ENCODE data around the gene RASGRP1. TPM values are rescaled to one million over a fixed set of nuclear protein-coding genes. Genes with fewer than 3 reads are reported as not detected.

Gene RASGRP1
- total and polyA plus RNA-seq, 7 donors, result 0.01 to 0.27 (median 0.16) TPM; not detected in 1

DNA sequence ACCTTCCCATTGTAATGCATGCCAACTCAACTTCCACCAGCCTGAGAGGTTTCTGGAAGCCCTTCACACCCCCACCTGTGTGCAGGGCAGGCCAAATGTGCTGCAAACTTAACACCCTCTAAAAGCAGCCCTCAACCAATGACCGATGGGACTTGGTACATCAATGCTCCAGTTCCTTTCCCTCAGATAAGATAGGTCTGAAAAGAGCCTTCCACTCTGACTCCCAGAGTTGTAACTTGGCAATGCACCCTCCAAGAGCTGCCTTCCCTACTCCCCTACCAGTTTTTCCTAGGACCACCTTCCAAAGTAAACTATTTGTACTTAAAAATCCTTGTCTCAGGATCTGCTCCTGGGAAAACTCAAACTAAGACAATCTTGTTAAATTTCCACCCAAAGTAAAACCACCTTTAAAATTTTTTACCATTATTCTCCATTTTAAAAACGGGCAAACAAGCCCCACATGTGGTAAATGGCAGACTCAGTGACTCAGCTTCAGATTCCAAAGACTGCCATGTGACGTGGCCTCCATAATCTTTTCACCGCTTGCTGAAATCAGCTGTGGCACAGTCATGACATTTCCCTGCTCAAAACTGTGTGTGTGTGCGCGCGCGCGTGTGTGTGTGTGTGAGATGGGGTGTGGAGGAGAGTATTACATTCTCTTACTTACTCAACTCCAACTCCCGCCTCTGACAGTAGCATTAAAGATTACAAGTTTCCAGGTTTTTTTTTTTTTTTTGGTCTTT is 17.2 kb downstream of the RASGRP1 start:
- H3K27ac ChIP-seq, result no peak overlapping the region
- DNase-seq, result no peak
- no peaks in the 10 kb centered on the region for H3K27me3 ChIP-seq (ENCODE audit: insufficient read depth in 3 of 3, low read length in 2 of 3)
- no peaks in the 10 kb centered on the region for H3K9me3 ChIP-seq
- no peaks in the 10 kb centered on the region for H3K36me3 ChIP-seq (ENCODE audit: insufficient read depth in 1 of 2, low read depth in 1 of 2)
- no peak for ATAC-seq
- 79 to 80% (median 79%) methylated on average over 10 of the region's 10 CpGs for WGBS, 3 donors
- intact Hi-C loops (cut with DNase I), result no loop called here
- no peak overlapping the region for H3K4me3 ChIP-seq
- no peaks in the 10 kb centered on the region for H3K4me1 ChIP-seq
- TF ChIP-seq, protein P1, sequence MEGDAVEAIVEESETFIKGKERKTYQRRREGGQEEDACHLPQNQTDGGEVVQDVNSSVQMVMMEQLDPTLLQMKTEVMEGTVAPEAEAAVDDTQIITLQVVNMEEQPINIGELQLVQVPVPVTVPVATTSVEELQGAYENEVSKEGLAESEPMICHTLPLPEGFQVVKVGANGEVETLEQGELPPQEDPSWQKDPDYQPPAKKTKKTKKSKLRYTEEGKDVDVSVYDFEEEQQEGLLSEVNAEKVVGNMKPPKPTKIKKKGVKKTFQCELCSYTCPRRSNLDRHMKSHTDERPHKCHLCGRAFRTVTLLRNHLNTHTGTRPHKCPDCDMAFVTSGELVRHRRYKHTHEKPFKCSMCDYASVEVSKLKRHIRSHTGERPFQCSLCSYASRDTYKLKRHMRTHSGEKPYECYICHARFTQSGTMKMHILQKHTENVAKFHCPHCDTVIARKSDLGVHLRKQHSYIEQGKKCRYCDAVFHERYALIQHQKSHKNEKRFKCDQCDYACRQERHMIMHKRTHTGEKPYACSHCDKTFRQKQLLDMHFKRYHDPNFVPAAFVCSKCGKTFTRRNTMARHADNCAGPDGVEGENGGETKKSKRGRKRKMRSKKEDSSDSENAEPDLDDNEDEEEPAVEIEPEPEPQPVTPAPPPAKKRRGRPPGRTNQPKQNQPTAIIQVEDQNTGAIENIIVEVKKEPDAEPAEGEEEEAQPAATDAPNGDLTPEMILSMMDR (IDR thresholded peaks at IDR 0.05), result no peak

DNA sequence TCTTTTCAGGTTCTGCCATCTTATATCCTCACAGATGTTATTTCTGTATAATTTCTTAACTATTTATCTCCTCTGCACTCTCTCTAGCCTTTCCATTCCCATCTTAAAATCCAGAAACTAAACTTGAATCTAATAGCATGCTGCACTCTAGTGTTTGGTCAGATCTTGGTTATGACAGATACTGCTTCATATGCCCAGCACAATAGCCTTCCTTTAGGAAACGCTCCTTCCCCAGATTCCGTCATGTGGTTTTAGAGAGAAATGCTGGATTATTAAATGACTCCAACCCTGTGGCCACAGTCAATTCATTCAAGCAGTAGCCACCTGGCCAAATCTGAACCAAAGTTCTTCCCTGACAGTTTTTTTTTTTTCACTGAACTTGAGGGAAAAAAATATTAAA is 19.4 kb downstream of the RASGRP1 start:
- H3K27ac ChIP-seq, result no peak overlapping the region
- intact Hi-C loops (cut with DNase I), result no loop called here
- no peaks in the 10 kb centered on the region for H3K4me1 ChIP-seq
- WGBS, 3 donors, result 48 to 55% (median 51%) methylated on average over 2 of the region's 2 CpGs
- no peak overlapping the region for H3K4me3 ChIP-seq
- TF ChIP-seq, protein P1 (IDR thresholded peaks at IDR 0.05), result no peak
- H3K36me3 ChIP-seq (ENCODE audit: insufficient read depth in 1 of 2, low read depth in 1 of 2), result no peaks in the 10 kb centered on the region
- no peaks in the 10 kb centered on the region for H3K9me3 ChIP-seq
- ATAC-seq (no peak), DNase-seq (no peak)
- H3K27me3 ChIP-seq (ENCODE audit: insufficient read depth in 3 of 3, low read length in 2 of 3), result no peaks in the 10 kb centered on the region

DNA sequence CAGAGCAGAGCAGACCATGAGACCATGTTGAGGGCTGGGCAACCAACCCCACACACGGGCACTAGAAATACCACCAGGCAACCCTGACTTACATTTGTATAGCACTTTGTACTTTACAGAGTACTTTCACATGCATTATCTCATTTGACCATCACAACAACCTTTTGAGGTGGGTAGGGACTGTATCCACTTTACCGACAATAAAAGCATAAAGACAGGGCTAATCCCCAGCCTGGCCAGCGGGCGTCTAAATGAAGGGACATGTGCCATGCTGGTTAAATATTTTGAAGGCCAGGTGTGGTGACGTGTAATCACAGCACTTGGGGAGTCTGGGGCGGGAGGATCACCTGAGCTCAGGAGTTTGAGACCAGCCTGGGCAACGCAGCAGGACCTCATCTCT is 23.6 kb downstream of the RASGRP1 start:
- TF ChIP-seq, protein P1 (IDR thresholded peaks at IDR 0.05), result no peak
- Histone ChIP-seq H3K4me3 (no peak overlapping the region), H3K9me3 (no peaks in the 10 kb centered on the region), H3K4me1 (no peaks in the 10 kb centered on the region), H3K36me3 (ENCODE audit: insufficient read depth in 1 of 2, low read depth in 1 of 2) (no peaks in the 10 kb centered on the region), H3K27ac (no peak overlapping the region), H3K27me3 (ENCODE audit: insufficient read depth in 3 of 3, low read length in 2 of 3) (no peaks in the 10 kb centered on the region)
- ATAC-seq, result no peak
- WGBS, 3 donors, result 84 to 91% (median 89%) methylated on average over 7 of the region's 7 CpGs
- intact Hi-C loops (cut with DNase I), result no loop called here
- DNase-seq, result no peak

DNA sequence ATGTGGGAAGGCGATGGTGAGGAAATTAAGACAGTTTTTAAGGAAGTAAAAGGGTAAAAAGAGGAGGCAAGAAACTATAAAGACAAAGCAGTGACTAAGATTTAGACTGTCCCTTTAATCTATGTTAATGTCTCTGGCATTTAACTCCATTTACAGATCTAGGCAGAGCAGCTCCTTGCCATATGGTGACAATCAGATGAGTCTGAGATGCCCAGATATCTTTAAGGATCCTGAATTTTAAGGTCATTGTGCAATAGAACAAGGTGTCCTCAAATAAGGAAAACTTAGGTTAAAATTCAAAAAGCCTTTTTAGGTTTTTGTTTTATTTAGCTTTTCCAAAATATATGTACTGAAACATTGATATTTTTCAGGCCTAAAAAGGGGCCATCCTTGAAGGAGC is 24.1 kb downstream of the RASGRP1 start:
- Histone ChIP-seq H3K9me3 (no peaks in the 10 kb centered on the region), H3K4me3 (no peak overlapping the region), H3K27ac (no peak overlapping the region), H3K36me3 (ENCODE audit: insufficient read depth in 1 of 2, low read depth in 1 of 2) (no peaks in the 10 kb centered on the region), H3K4me1 (no peaks in the 10 kb centered on the region), H3K27me3 (ENCODE audit: insufficient read depth in 3 of 3, low read length in 2 of 3) (no peaks in the 10 kb centered on the region)
- 84 to 100% (median 89%) methylated on average over 1 of the region's 1 CpG for WGBS, 3 donors
- intact Hi-C loops (cut with DNase I), result no loop called here
- TF ChIP-seq, protein P1 (IDR thresholded peaks at IDR 0.05), result no peak
- DNase-seq (no peak), ATAC-seq (no peak)

DNA sequence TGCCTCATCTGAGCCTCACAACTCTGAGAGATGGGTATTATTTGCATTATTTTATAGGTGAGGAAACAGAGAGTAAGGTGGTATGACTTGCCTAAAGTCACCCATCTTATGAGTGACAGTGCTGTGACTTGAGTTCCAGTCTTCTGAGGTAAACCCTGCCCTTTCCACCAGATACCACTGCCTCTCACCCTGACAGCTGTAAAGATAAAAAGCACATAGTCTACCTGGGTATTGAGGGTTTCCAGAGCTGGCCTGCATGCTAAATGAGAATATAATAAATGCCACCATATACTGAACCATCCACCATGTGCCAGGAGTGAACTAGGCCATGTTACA is 25.6 kb downstream of the RASGRP1 start:
- no peaks in the 10 kb centered on the region for H3K9me3 ChIP-seq
- no peak for ATAC-seq
- no peak overlapping the region for H3K4me3 ChIP-seq
- H3K27me3 ChIP-seq (ENCODE audit: insufficient read depth in 3 of 3, low read length in 2 of 3), result no peaks in the 10 kb centered on the region
- intact Hi-C loops (cut with DNase I), result no loop called here
- TF ChIP-seq, protein P1 (IDR thresholded peaks at IDR 0.05), result no peak
- no peak for DNase-seq
- H3K27ac ChIP-seq, result no peak overlapping the region
- no peaks in the 10 kb centered on the region for H3K4me1 ChIP-seq
- no peaks in the 10 kb centered on the region for H3K36me3 ChIP-seq (ENCODE audit: insufficient read depth in 1 of 2, low read depth in 1 of 2)
